Type B pancreatic cell (in vitro differentiated cells): ENCODE data around the gene NEK5. TPM values are rescaled to one million over a fixed set of nuclear protein-coding genes. Genes with fewer than 3 reads are reported as not detected.

ENCODE experiments used
- DNase-seq: peaks from one replicate; pipeline ENCODE4 v3.0.0; 2021; ENCODE audit warnings: mixed read lengths; ENCODE audit not compliant: unreplicated experiment; ENCODE audit errors: extremely low spot score
- H3K27ac Mint-ChIP-seq: 2 replicates; pipeline ENCODE4 v1.8.0; 2021; ENCODE audit warnings: mild to moderate bottlenecking, mixed read lengths
- H3K27me3 Mint-ChIP-seq: 2 replicates; pipeline ENCODE4 v1.8.0; 2021; ENCODE audit warnings: mixed read lengths
- H3K36me3 Mint-ChIP-seq: 2 replicates; pipeline ENCODE4 v1.8.0; 2021; ENCODE audit warnings: mixed read lengths
- H3K4me1 Mint-ChIP-seq: one replicate; pipeline ENCODE4 v1.8.0; 2021; ENCODE audit warnings: mixed read lengths; ENCODE audit not compliant: unreplicated experiment
- H3K4me3 Mint-ChIP-seq: 2 replicates; pipeline ENCODE4 v1.8.0; 2021; ENCODE audit warnings: mild to moderate bottlenecking, mixed read lengths
- H3K9me3 Mint-ChIP-seq: 2 replicates; pipeline ENCODE4 v1.8.0; 2021; ENCODE audit warnings: mixed read lengths
- CTCF ChIP-seq: fragments of 200-600 bp; sonication (generic); conservative IDR thresholded peaks from 2 replicates; pipeline ENCODE4 v1.5.0; 2021; ENCODE audit warnings: antibody characterized with exemption, mild to moderate bottlenecking
- total RNA-seq: library from RNA; stranded (reverse); gene quantifications from 2 replicates; pipeline ENCODE4 v1.2.1, GENCODE V29; 2021; ENCODE audit warnings: low replicate concordance

NEK5 gene
- total RNA-seq, 1 donor from 2014 or later = 5.2 TPM

GRCh38 chr13:52160053-52160452 is 31.2 kb upstream of the NEK5 start:
- TF ChIP-seq CTCF = no peak
- Mint-ChIP-seq H3K27ac (peak overlapping the region; percentile 78), H3K4me1 (peaks cover 45% of the 10 kb centered on the region), H3K27me3 (no peaks in the 10 kb centered on the region), H3K36me3 (peaks cover 5% of the 10 kb centered on the region), H3K9me3 (no peaks in the 10 kb centered on the region), H3K4me3 (peak overlapping the region; percentile 93)
- no peak for DNase-seq

- Mint-ChIP-seq H3K27ac (peak within 1 kb of the TSS; percentile 83), H3K9me3 (no peaks in the 10 kb centered on the region), H3K27me3 (no peaks in the 10 kb centered on the region), H3K4me3 (peak within 1 kb of the TSS; percentile 93), H3K36me3 (peaks cover 4% of the 10 kb centered on the region), H3K4me1 (peaks cover 45% of the 10 kb centered on the region)
- DNase-seq = peak; percentile 84
- no peak for TF ChIP-seq CTCF
Measured at GRCh38 chr13:52159159-52159982, 30.5 kb upstream of the NEK5 start, which contains the start of gene NEK3. TSS of gene NEK3 (minus strand) at chr13:52159597. CDS start at chr13:52156191, 3,406 bp downstream.

GRCh38 chr13:52158629-52159158 is 29.8 kb upstream of the NEK5 start:
- Mint-ChIP-seq H3K4me1 (peaks cover 45% of the 10 kb centered on the region), H3K36me3 (peaks cover 7% of the 10 kb centered on the region), H3K27me3 (no peaks in the 10 kb centered on the region), H3K9me3 (no peaks in the 10 kb centered on the region), H3K27ac (peak overlapping the region; percentile 83), H3K4me3 (peak overlapping the region; percentile 93)
- TF ChIP-seq CTCF = no peak
- DNase-seq = no peak

GRCh38 chr13:52156724-52157261 is 27.9 kb upstream of the NEK5 start:
- no peaks in the 10 kb centered on the region for H3K27me3 Mint-ChIP-seq
- H3K9me3 Mint-ChIP-seq = no peaks in the 10 kb centered on the region
- H3K27ac Mint-ChIP-seq = peak overlapping the region; percentile 4
- H3K4me3 Mint-ChIP-seq = peak overlapping the region; percentile 40
- no peak for DNase-seq
- TF ChIP-seq CTCF = no peak
- H3K4me1 Mint-ChIP-seq = peaks cover 30% of the 10 kb centered on the region
- H3K36me3 Mint-ChIP-seq = peaks cover 7% of the 10 kb centered on the region

GRCh38 chr13:52155177-52155576 is 26.3 kb upstream of the NEK5 start:
- H3K9me3 Mint-ChIP-seq = no peaks in the 10 kb centered on the region
- H3K4me1 Mint-ChIP-seq = peaks cover 29% of the 10 kb centered on the region
- DNase-seq = no peak
- no peak overlapping the region for H3K27ac Mint-ChIP-seq
- no peak for TF ChIP-seq CTCF
- no peaks in the 10 kb centered on the region for H3K27me3 Mint-ChIP-seq
- no peak overlapping the region for H3K4me3 Mint-ChIP-seq
- peaks cover 7% of the 10 kb centered on the region for H3K36me3 Mint-ChIP-seq
